SK-N-SH (cell line): Measurements from ENCODE around the gene ZNF783.

Source experiments
- CTCF ChIP-seq: fragments of 200-600 bp; sonication (generic); IDR thresholded peaks from 2 replicates; pipeline ENCODE4 v1.6.1; 2017; ENCODE audit warnings: antibody characterized with exemption, mild to moderate bottlenecking, moderate library complexity
- TAF1 ChIP-seq: IDR thresholded peaks from 2 replicates; pipeline ENCODE4 v1.6.1; 2012; ENCODE audit warnings: low read depth, mild to moderate bottlenecking, low read length, moderate library complexity, borderline replicate concordance

- TF ChIP-seq TAF1 (no peak), CTCF (no peak)
Observed at GRCh38 chr7:149217570-149217969, 44.4 kb upstream of the ZNF783 start.
